DOHH2 (cell line): Measurements from ENCODE around the gene KCNH5.

Experiments
- H3F3A ChIP-seq: fragments of 200-600 bp; sonication (generic), shearing (Covaris generic); 2 replicates; pipeline ENCODE4 v1.6.0; 2016; ENCODE audit warnings: antibody characterized with exemption, mild to moderate bottlenecking; ENCODE audit not compliant: control insufficient read depth, insufficient read depth
- H3K27ac ChIP-seq: fragments of 200-600 bp; sonication (generic); 2 replicates; pipeline ENCODE4 v1.5.1; 2014; ENCODE audit warnings: low read depth, mild to moderate bottlenecking, low read length, moderate library complexity
- H3K27me3 ChIP-seq: fragments of 200-600 bp; sonication (generic); 2 replicates; pipeline ENCODE4 v1.6.1; 2014; ENCODE audit warnings: mild to moderate bottlenecking, low read length, mixed read lengths; ENCODE audit not compliant: control insufficient read depth
- H3K36me3 ChIP-seq: fragments of 200-600 bp; sonication (generic); 2 replicates; pipeline ENCODE4 v1.6.1; 2014; ENCODE audit warnings: mild to moderate bottlenecking, low read length, moderate library complexity, mixed read lengths; ENCODE audit not compliant: control insufficient read depth
- H3K4me1 ChIP-seq: fragments of 200-600 bp; sonication (generic); 2 replicates; pipeline ENCODE4 v1.6.1; 2014; ENCODE audit warnings: mild to moderate bottlenecking, low read length, mixed read lengths; ENCODE audit not compliant: control insufficient read depth
- H3K4me2 ChIP-seq: fragments of 200-600 bp; sonication (generic); 2 replicates; pipeline ENCODE4 v1.6.0; 2014; ENCODE audit warnings: mild to moderate bottlenecking, low read length, moderate library complexity
- H3K4me3 ChIP-seq: fragments of 200-600 bp; sonication (generic); 2 replicates; pipeline ENCODE4 v1.5.1; 2014; ENCODE audit warnings: mild to moderate bottlenecking, low read length, mixed read lengths
- H3K79me2 ChIP-seq: fragments of 200-600 bp; sonication (generic); 2 replicates; pipeline ENCODE4 v1.6.1; 2014; ENCODE audit warnings: mild to moderate bottlenecking, low read length, mixed read lengths; ENCODE audit not compliant: control insufficient read depth
- H3K9me2 ChIP-seq: fragments of 200-600 bp; sonication (generic); replicated peaks from 2 replicates; pipeline ENCODE4 v1.6.1; 2014; ENCODE audit warnings: mild to moderate bottlenecking, low read length, mixed read lengths; ENCODE audit not compliant: control insufficient read depth
- H3K9me3 ChIP-seq: fragments of 200-600 bp; sonication (generic); 2 replicates; pipeline ENCODE4 v1.6.1; 2014; ENCODE audit warnings: antibody characterized with exemption, low read length, mixed read lengths; ENCODE audit not compliant: control insufficient read depth, insufficient read depth
- H4K20me1 ChIP-seq: fragments of 200-600 bp; sonication (generic); 2 replicates; pipeline ENCODE4 v1.6.0; 2014; ENCODE audit warnings: low read depth, mild to moderate bottlenecking, antibody characterized with exemption, low read length, moderate library complexity; ENCODE audit not compliant: control insufficient read depth, insufficient read depth
- EZH2phosphoT487 ChIP-seq: fragments of 200-600 bp; sonication (generic); IDR thresholded peaks from 2 replicates; pipeline ENCODE4 v1.6.1; 2017; ENCODE audit warnings: borderline replicate concordance, mild to moderate bottlenecking, antibody characterized with exemption, low read length, moderate library complexity, mixed read lengths
- TF ChIP-seq, protein P1 (sequence below): fragments of 200-600 bp; sonication (generic); IDR thresholded peaks from one replicate; pipeline ENCODE4 v1.5.1; 2014; ENCODE audit warnings: antibody characterized with exemption, mild to moderate bottlenecking, low read depth, low read length; ENCODE audit not compliant: poor library complexity, severe bottlenecking

KCNH5 gene

GRCh38 chr14:62662811-62663455, 382.3 kb downstream of the KCNH5 start:
- Histone ChIP-seq H3K36me3 (no peaks in the 10 kb centered on the region), H3F3A (no peaks in the 10 kb centered on the region), H3K9me2 (no peaks in the 10 kb centered on the region), H3K9me3 (no peaks in the 10 kb centered on the region), H3K4me3 (no peak overlapping the region), H3K79me2 (no peaks in the 10 kb centered on the region), H4K20me1 (no peaks in the 10 kb centered on the region), H3K27ac (no peak overlapping the region), H3K4me2 (no peak overlapping the region), H3K27me3 (no peaks in the 10 kb centered on the region), H3K4me1 (no peaks in the 10 kb centered on the region)
- no peak for TF ChIP-seq EZH2phosphoT487
- TF ChIP-seq, protein P1, sequence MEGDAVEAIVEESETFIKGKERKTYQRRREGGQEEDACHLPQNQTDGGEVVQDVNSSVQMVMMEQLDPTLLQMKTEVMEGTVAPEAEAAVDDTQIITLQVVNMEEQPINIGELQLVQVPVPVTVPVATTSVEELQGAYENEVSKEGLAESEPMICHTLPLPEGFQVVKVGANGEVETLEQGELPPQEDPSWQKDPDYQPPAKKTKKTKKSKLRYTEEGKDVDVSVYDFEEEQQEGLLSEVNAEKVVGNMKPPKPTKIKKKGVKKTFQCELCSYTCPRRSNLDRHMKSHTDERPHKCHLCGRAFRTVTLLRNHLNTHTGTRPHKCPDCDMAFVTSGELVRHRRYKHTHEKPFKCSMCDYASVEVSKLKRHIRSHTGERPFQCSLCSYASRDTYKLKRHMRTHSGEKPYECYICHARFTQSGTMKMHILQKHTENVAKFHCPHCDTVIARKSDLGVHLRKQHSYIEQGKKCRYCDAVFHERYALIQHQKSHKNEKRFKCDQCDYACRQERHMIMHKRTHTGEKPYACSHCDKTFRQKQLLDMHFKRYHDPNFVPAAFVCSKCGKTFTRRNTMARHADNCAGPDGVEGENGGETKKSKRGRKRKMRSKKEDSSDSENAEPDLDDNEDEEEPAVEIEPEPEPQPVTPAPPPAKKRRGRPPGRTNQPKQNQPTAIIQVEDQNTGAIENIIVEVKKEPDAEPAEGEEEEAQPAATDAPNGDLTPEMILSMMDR, result no peak

- H4K20me1 ChIP-seq, result no peaks in the 10 kb centered on the region
- no peaks in the 10 kb centered on the region for H3F3A ChIP-seq
- no peak overlapping the region for H3K4me2 ChIP-seq
- no peak overlapping the region for H3K27ac ChIP-seq
- H3K36me3 ChIP-seq, result no peaks in the 10 kb centered on the region
- no peaks in the 10 kb centered on the region for H3K79me2 ChIP-seq
- no peaks in the 10 kb centered on the region for H3K9me3 ChIP-seq
- H3K27me3 ChIP-seq, result no peaks in the 10 kb centered on the region
- TF ChIP-seq EZH2phosphoT487, result no peak
- TF ChIP-seq, protein P1, result no peak
- no peaks in the 10 kb centered on the region for H3K9me2 ChIP-seq
- no peaks in the 10 kb centered on the region for H3K4me1 ChIP-seq
- no peak overlapping the region for H3K4me3 ChIP-seq
These were observed 383.4 kb downstream of the KCNH5 start for GRCh38 chr14:62661818-62662217.

DNA sequence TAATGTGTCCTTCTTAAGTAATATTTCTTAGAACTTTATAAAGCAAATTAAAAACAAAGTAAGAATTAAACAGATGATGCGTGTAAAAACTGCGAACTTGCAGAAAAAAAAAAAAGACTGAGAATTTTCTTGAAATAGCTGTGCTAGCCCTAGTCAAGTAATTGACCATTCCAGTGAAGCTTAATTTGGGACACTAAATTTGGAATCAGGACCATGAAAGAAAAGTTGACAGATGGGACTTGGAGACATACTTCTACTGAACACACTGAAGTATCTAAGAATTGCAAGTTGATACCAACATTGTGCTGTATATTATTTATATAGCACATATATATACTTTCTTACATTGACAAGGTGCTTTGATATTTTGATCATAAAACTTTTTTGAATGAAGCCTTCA, 386.6 kb downstream of the KCNH5 start:
- no peak overlapping the region for H3K4me3 ChIP-seq
- H3K27me3 ChIP-seq, result no peaks in the 10 kb centered on the region
- TF ChIP-seq EZH2phosphoT487, result no peak
- TF ChIP-seq, protein P1, result no peak
- H3F3A ChIP-seq, result no peaks in the 10 kb centered on the region
- no peaks in the 10 kb centered on the region for H3K9me3 ChIP-seq
- H3K79me2 ChIP-seq, result no peaks in the 10 kb centered on the region
- no peaks in the 10 kb centered on the region for H4K20me1 ChIP-seq
- H3K27ac ChIP-seq, result no peak overlapping the region
- H3K4me2 ChIP-seq, result no peak overlapping the region
- no peaks in the 10 kb centered on the region for H3K9me2 ChIP-seq
- H3K36me3 ChIP-seq, result no peaks in the 10 kb centered on the region
- no peaks in the 10 kb centered on the region for H3K4me1 ChIP-seq
